HG03378 (cell line): Measurements from ENCODE around the gene PHKA2.

Experiments used
- ATAC-seq: cut with Tn5 transposase; IDR thresholded peaks from one replicate; pipeline ENCODE4 v1.9.1; 2021; ENCODE audit warnings: mild to moderate bottlenecking, moderate library complexity; ENCODE audit not compliant: unreplicated experiment

Gene PHKA2

GRCh38 chrX:18973527-18974192 is 10.3 kb downstream of the PHKA2 start:
- no peak for ATAC-seq

DNA sequence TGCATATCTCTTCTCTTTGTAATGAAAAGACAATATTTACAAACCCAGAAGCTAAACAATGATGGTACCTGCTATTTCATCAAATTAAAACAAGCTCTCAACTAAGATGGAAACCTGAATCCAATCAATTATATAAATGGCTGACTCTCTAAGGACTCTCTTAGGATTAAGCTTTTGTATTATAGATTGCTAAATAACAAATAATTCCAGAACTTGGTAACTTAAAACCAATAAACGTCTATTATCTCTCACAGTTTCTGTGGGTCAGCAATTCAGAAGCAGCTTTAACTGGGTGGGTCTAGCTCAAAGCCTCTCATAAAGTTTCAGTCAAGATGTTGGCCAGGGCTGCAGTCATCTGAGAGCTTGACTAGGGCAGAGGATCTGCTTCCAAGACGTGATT is 12.4 kb downstream of the PHKA2 start:
- no peak for ATAC-seq

- no peak for ATAC-seq
Observed at GRCh38 chrX:18970465-18970864, 13.4 kb downstream of the PHKA2 start.

GRCh38 chrX:18966624-18967023 is 17.3 kb downstream of the PHKA2 start:
- no peak for ATAC-seq

GRCh38 chrX:18964901-18965300 is 19.0 kb downstream of the PHKA2 start:
- no peak for ATAC-seq

DNA sequence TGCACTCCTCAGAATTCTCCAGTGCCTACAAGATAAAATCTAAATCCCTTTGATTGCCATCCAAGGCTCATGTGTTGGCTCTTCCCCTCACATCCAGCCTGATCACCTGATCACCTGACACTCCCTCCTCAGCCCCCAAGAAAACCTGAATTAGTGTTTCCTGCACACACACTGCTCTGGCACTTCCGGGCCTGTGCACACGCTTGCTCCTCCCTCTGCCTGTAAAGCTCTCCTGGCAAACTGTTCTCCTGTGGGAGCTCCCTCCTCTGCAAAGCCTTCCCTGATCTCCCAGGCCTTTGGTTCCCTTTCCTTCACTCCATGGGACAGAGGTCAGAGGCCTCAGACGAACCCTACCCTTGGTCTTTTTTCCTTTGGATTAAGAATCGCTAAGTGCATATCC is 19.9 kb downstream of the PHKA2 start:
- ATAC-seq = no peak

GRCh38 chrX:18962329-18962728 is 21.6 kb downstream of the PHKA2 start:
- no peak for ATAC-seq

- ATAC-seq = no peak
Observed at GRCh38 chrX:18961686-18962085, 22.2 kb downstream of the PHKA2 start.

DNA sequence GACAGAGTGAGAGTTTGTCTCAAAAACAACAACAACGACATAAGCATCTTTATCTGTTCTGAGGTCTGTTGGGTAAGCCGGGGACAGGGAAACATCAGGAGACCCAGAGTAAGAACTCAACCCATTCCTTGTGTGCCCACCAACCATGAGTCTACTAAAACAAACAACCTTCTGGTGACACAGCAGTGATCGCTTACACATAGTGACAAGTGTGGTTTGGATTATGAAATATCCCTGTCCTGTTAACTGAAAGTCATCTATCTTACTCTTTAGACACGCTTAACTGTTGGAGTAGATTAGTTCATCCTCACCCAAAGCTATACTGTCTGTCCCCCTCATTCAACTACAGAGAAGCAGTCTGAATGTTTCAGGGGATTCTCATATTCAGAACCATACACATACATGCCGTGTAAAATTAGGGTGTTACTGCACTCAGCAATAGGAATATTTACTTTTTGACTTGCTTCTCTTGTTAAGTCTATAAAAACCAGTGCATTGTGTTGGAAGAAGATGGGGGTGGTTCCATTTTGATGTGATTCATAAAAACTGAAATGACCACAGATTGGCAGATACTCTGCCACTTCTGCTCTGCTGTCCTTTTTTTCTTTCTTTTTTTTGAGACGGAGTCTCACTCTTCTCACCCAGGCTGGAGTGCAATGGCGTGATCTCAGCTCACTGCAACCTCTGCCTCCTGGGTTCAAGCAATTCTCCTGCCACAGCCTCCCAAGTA is 27.4 kb downstream of the PHKA2 start:
- no peak for ATAC-seq

- ATAC-seq = no peak
Observed at GRCh38 chrX:18955676-18956075, 28.2 kb downstream of the PHKA2 start.

DNA sequence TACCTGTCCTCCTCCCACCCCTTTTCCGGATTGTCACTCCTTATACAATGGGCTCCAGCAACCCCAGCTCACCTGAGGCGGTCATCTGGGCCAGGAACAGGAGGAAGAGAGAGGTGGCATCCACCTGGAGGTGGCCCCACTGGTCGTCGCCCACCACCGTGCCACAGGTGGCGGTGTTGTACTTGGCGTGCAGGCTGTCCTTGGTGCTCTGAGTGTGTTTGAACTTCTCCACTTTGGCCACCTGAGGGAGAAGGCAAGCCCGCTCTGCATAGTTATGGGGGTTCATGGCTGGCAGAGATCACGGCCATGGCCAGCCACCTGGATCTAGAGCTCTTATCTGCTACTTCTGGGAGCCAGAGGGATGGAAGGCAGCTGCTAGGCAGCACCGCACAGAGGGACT is 32.9 kb downstream of the PHKA2 start:
- ATAC-seq = no peak

DNA sequence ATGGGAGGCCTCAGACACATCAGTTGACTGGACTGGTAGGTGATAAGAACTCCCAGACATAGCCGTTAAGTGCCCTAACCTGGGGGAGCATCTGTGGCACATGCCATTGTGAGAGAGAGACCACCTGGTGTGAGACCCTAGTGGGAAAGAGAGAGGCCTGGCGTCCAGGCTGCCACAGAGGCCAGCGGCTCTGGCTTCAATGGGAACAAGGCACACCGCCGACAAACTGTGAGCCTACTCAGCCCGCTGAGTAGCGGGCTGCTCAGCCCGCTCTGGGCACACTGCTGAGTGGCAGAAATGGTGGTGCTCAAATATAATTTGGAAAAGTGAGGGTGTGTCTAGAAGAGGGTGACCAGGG is 34.0 kb downstream of the PHKA2 start:
- no peak for ATAC-seq

DNA sequence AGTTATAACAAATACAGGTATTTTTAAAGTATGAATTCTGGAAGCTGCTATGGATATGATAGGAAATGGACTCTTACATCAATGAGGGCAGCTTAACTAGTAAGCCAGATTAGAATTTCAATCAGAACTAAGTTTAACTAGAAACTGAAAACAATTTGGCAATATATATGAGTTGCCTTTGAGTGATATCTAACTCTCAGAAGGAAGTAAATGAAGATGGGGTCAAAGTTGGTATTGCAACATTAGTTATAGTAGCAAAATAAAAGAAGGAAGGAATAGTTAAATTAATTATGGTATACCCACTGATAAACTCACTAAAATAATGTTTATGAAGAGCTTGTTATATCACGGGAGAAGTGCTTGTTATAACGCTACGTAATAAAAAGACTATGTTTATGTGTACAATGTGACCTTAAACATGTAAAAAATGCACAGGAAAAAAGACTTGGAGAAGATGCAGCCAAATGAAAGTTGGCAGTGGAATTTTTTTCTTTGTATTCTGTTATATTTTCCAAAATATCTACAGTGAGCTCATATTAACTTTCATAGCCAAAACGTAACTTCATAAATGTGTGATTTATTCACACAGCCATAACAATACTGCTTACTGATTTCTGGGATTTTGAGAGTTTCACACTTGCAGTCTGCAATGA is 34.5 kb downstream of the PHKA2 start:
- no peak for ATAC-seq

DNA sequence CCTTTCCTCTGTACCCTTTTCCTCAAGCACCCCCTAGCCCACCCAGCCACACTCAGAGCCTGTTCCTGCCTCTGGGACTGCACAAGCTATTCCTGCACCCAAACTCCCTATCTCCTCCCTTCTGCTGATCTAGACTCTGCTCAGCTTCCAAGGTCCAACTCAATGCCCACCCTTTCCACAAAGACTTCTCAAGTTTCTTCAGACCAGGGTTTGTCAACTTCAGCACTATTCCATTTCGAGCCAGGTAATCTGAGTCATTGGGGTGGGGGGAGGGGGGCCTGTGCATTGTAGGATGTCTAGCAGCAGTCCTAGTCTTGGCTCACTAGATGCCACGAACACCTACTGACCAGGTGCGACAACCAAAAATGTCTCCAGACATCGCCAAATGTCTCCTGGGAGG is 37.3 kb downstream of the PHKA2 start:
- ATAC-seq = no peak

GRCh38 chrX:18946157-18946556 is 37.8 kb downstream of the PHKA2 start:
- no peak for ATAC-seq

- no peak for ATAC-seq
Observed at GRCh38 chrX:18945483-18945882, 38.4 kb downstream of the PHKA2 start.

DNA sequence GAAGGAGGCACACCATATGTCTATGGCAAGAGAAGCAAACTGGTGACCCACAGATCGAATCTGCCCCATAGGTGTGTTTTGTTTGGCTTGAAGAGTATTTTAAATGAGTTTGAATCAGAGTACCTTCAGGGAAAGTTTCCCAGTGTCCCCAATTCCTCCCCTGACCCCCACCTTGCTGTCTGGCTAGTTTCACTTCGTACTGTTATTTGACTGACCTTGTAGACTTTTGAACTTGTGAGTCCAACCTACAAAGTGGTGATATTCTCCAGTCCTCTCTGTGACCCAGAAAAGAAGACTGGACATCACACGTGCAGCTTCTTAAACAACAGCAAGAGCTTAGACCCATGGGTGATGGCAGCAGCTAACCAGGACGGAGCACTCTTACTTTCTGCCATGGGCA is 39.4 kb downstream of the PHKA2 start:
- no peak for ATAC-seq

GRCh38 chrX:18941896-18942295 is 42.0 kb downstream of the PHKA2 start:
- no peak for ATAC-seq

- ATAC-seq = no peak
Observed at GRCh38 chrX:18938710-18939109, 45.2 kb downstream of the PHKA2 start.

DNA sequence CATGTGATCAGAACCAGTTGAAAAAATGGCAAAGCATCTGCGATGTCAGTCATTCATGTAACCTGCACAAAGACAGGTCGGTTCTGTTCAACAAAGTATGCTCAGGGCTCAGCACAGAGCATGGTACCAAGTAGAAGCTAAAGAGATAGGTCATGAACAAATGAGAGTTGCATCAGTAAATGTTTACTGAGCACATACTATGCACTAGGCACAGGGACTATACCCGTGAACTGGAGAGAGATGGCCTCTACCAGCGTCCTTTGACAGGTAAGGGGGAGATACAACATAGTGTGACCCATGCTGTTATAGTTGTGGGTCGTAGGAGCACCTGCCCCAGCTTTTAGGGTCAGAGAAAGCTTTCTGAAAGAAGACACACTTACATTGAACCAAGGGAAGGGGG is 46.7 kb downstream of the PHKA2 start:
- no peak for ATAC-seq

DNA sequence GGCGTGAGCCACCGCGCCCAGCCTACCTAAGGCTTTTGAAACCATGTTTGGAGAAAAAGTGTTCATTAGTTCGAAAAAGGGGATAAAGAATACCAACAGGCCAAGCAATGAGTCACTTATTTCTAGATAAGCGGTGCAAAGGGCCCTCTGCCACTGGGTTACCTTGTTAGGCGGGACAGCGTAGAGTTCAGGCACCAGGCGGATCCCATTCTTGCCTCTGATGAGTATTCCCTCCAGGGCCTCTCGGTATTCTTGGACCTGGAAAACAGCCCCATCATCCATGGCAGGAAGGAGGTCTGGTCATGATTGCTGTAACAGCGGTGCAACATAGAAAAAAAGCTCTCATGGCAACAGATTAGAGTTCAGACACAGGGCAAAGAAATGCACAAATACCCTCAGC is 48.0 kb downstream of the PHKA2 start:
- no peak for ATAC-seq

GRCh38 chrX:18934708-18935107 is 49.2 kb downstream of the PHKA2 start:
- ATAC-seq = no peak
